IgD-negative memory B cell (primary cell): ENCODE results near the gene PEX5L. TPM values are rescaled to one million over a fixed set of nuclear protein-coding genes. Genes with fewer than 3 reads are reported as not detected.

ENCODE experiments used
- H3K27ac Mint-ChIP-seq, 3 donors: one replicate each; pipeline ENCODE4 v1.8.0; 2020 to 2022; ENCODE audit warnings: mild to moderate bottlenecking in 3 of 3, mixed read lengths in 3 of 3, moderate library complexity in 1 of 3
- H3K27me3 Mint-ChIP-seq: one replicate; pipeline ENCODE4 v1.8.0; 2021; ENCODE audit warnings: mixed read lengths
- H3K36me3 Mint-ChIP-seq: one replicate; pipeline ENCODE4 v1.8.0; 2020; ENCODE audit warnings: mild to moderate bottlenecking, mixed read lengths
- H3K4me1 Mint-ChIP-seq, 3 donors: one replicate each; pipeline ENCODE4 v1.8.0; 2020 to 2022; ENCODE audit warnings: mixed read lengths in 3 of 3, mild to moderate bottlenecking in 1 of 3
- H3K4me3 Mint-ChIP-seq, 4 donors: one replicate each; pipeline ENCODE4 v1.8.0; 2020 to 2022; ENCODE audit warnings: mild to moderate bottlenecking in 4 of 4, mixed read lengths in 4 of 4, moderate library complexity in 3 of 4
- H3K9me3 Mint-ChIP-seq, 3 donors: one replicate each; pipeline ENCODE4 v1.8.0; 2020 to 2021; ENCODE audit warnings: mixed read lengths in 3 of 3, mild to moderate bottlenecking in 1 of 3
- polyA plus RNA-seq: library from polyadenylated mRNA; unstranded; fragments of 300-500 nt; fragmentation: Illumina TruSeq; gene quantifications from one replicate; pipeline ENCODE4 v1.2.3, GENCODE V29; 2021

PEX5L gene
- polyA plus RNA-seq, 1 donor from 2014 or later: not detected

- peak overlapping the region in 1 of 3 donors; percentile 23 for H3K27ac Mint-ChIP-seq
- H3K4me1 Mint-ChIP-seq: peaks cover 5 to 16% (median 10%) of the 10 kb centered on the region in 3 donors
- no peak overlapping the region for H3K4me3 Mint-ChIP-seq
- peaks cover 34% of the 10 kb centered on the region for H3K27me3 Mint-ChIP-seq
- H3K36me3 Mint-ChIP-seq: peaks cover 2% of the 10 kb centered on the region
- H3K9me3 Mint-ChIP-seq: peaks cover 3 to 9% (median 7%) of the 10 kb centered on the region in 3 donors
Measured at GRCh38 chr3:179956416-179956830, 80.3 kb downstream of the PEX5L start.

GRCh38 chr3:179955809-179956208 is 80.9 kb downstream of the PEX5L start:
- H3K4me3 Mint-ChIP-seq: no peak overlapping the region
- H3K4me1 Mint-ChIP-seq: peaks cover 5 to 12% (median 10%) of the 10 kb centered on the region in 3 donors
- peaks cover 2% of the 10 kb centered on the region for H3K36me3 Mint-ChIP-seq
- H3K27ac Mint-ChIP-seq: no peak overlapping the region
- H3K27me3 Mint-ChIP-seq: peaks cover 35% of the 10 kb centered on the region
- H3K9me3 Mint-ChIP-seq: peaks cover 3 to 9% (median 7%) of the 10 kb centered on the region in 3 donors

GRCh38 chr3:179955286-179955685 is 81.5 kb downstream of the PEX5L start:
- H3K4me3 Mint-ChIP-seq: no peak overlapping the region
- H3K9me3 Mint-ChIP-seq: peaks cover 3 to 9% (median 7%) of the 10 kb centered on the region in 3 donors
- H3K27ac Mint-ChIP-seq: no peak overlapping the region
- peaks cover 37% of the 10 kb centered on the region for H3K27me3 Mint-ChIP-seq
- H3K36me3 Mint-ChIP-seq: peaks cover 2% of the 10 kb centered on the region
- H3K4me1 Mint-ChIP-seq: peaks cover 5 to 12% (median 10%) of the 10 kb centered on the region in 3 donors

GRCh38 chr3:179953993-179954870 is 82.5 kb downstream of the PEX5L start:
- H3K36me3 Mint-ChIP-seq: peaks cover 2% of the 10 kb centered on the region
- H3K27me3 Mint-ChIP-seq: peaks cover 34% of the 10 kb centered on the region

GRCh38 chr3:179950840-179951239 is 85.9 kb downstream of the PEX5L start:
- peaks cover 3 to 9% (median 7%) of the 10 kb centered on the region in 3 donors for H3K9me3 Mint-ChIP-seq
- H3K27ac Mint-ChIP-seq: no peak overlapping the region
- no peaks in the 10 kb centered on the region for H3K4me1 Mint-ChIP-seq
- no peak overlapping the region for H3K4me3 Mint-ChIP-seq
- peaks cover 2% of the 10 kb centered on the region for H3K36me3 Mint-ChIP-seq
- H3K27me3 Mint-ChIP-seq: peaks cover 23% of the 10 kb centered on the region

More at GRCh38 chr3:179953993-179954870, 82.5 kb downstream of the PEX5L start:
- no peak overlapping the region for H3K27ac Mint-ChIP-seq
- peaks cover 5 to 12% (median 10%) of the 10 kb centered on the region in 3 donors for H3K4me1 Mint-ChIP-seq
- no peak overlapping the region for H3K4me3 Mint-ChIP-seq
- H3K9me3 Mint-ChIP-seq: peaks cover 3 to 9% (median 7%) of the 10 kb centered on the region in 3 donors

- Mint-ChIP-seq H3K4me1 (no peaks in the 10 kb centered on the region), H3K36me3 (peaks cover 2% of the 10 kb centered on the region), H3K4me3 (no peak overlapping the region), H3K9me3 (peaks cover 3 to 9% (median 7%) of the 10 kb centered on the region in 3 donors), H3K27ac (no peak overlapping the region), H3K27me3 (peaks cover 23% of the 10 kb centered on the region)
Measured at GRCh38 chr3:179949869-179950268, 86.9 kb downstream of the PEX5L start.

GRCh38 chr3:179949412-179949811 is 87.3 kb downstream of the PEX5L start:
- Mint-ChIP-seq H3K4me3 (no peak overlapping the region), H3K9me3 (peaks cover 3 to 9% (median 7%) of the 10 kb centered on the region in 3 donors), H3K36me3 (peaks cover 2% of the 10 kb centered on the region), H3K27ac (no peak overlapping the region), H3K4me1 (no peaks in the 10 kb centered on the region), H3K27me3 (peaks cover 25% of the 10 kb centered on the region)

GRCh38 chr3:179948740-179949139 is 88.0 kb downstream of the PEX5L start:
- Mint-ChIP-seq H3K27me3 (peaks cover 23% of the 10 kb centered on the region), H3K9me3 (peaks cover 3 to 6% (median 4%) of the 10 kb centered on the region in 3 donors), H3K4me1 (no peaks in the 10 kb centered on the region), H3K36me3 (peaks cover 2% of the 10 kb centered on the region), H3K27ac (no peak overlapping the region), H3K4me3 (no peak overlapping the region)

- no peaks in the 10 kb centered on the region for H3K4me1 Mint-ChIP-seq
- no peaks in the 10 kb centered on the region for H3K9me3 Mint-ChIP-seq
- H3K27ac Mint-ChIP-seq: no peak overlapping the region
- H3K4me3 Mint-ChIP-seq: no peak overlapping the region
- peaks cover 22% of the 10 kb centered on the region for H3K27me3 Mint-ChIP-seq
- no peaks in the 10 kb centered on the region for H3K36me3 Mint-ChIP-seq
Measured at GRCh38 chr3:179945569-179945968, 91.2 kb downstream of the PEX5L start.

GRCh38 chr3:179943117-179943880 is 93.4 kb downstream of the PEX5L start:
- H3K36me3 Mint-ChIP-seq: no peaks in the 10 kb centered on the region
- no peaks in the 10 kb centered on the region for H3K4me1 Mint-ChIP-seq
- no peak overlapping the region for H3K27ac Mint-ChIP-seq
- no peak overlapping the region for H3K4me3 Mint-ChIP-seq
- H3K27me3 Mint-ChIP-seq: peaks cover 21% of the 10 kb centered on the region
- no peaks in the 10 kb centered on the region for H3K9me3 Mint-ChIP-seq

- no peak overlapping the region for H3K27ac Mint-ChIP-seq
Measured at GRCh38 chr3:179942553-179943075, 94.1 kb downstream of the PEX5L start.

GRCh38 chr3:179935710-179936109 is 101.0 kb downstream of the PEX5L start:
- Mint-ChIP-seq H3K27ac (no peak overlapping the region), H3K27me3 (peaks cover 2% of the 10 kb centered on the region), H3K36me3 (no peaks in the 10 kb centered on the region), H3K4me3 (peak overlapping the region in 1 of 4 donors; percentile 44), H3K4me1 (peaks cover 0 to 2% (median 0%) of the 10 kb centered on the region in 3 donors), H3K9me3 (peaks cover 0 to 3% (median 3%) of the 10 kb centered on the region in 3 donors)

More at GRCh38 chr3:179942553-179943075, 94.1 kb downstream of the PEX5L start:
- H3K27me3 Mint-ChIP-seq: peaks cover 21% of the 10 kb centered on the region
- no peaks in the 10 kb centered on the region for H3K36me3 Mint-ChIP-seq
- no peak overlapping the region for H3K4me3 Mint-ChIP-seq
- peaks cover 0 to 3% (median 0%) of the 10 kb centered on the region in 3 donors for H3K9me3 Mint-ChIP-seq
- peaks cover 0 to 2% (median 0%) of the 10 kb centered on the region in 3 donors for H3K4me1 Mint-ChIP-seq

GRCh38 chr3:179933914-179934313 is 102.8 kb downstream of the PEX5L start:
- Mint-ChIP-seq H3K4me3 (no peak overlapping the region), H3K4me1 (peaks cover 0 to 2% (median 0%) of the 10 kb centered on the region in 3 donors), H3K36me3 (no peaks in the 10 kb centered on the region), H3K9me3 (peaks cover 0 to 3% (median 3%) of the 10 kb centered on the region in 3 donors), H3K27me3 (peaks cover 2% of the 10 kb centered on the region), H3K27ac (no peak overlapping the region)

GRCh38 chr3:179933080-179933479 is 103.7 kb downstream of the PEX5L start:
- peaks cover 0 to 2% (median 0%) of the 10 kb centered on the region in 3 donors for H3K4me1 Mint-ChIP-seq
- no peaks in the 10 kb centered on the region for H3K36me3 Mint-ChIP-seq

More at GRCh38 chr3:179933080-179933479, 103.7 kb downstream of the PEX5L start:
- H3K9me3 Mint-ChIP-seq: peaks cover 0 to 3% (median 3%) of the 10 kb centered on the region in 3 donors
- H3K27me3 Mint-ChIP-seq: peaks cover 2% of the 10 kb centered on the region
- no peak overlapping the region for H3K4me3 Mint-ChIP-seq
- H3K27ac Mint-ChIP-seq: no peak overlapping the region
